Measurements from ENCODE around the gene SCT.

Gene SCT

GRCh38 chr11:615504-616319 is 11.3 kb downstream of the SCT start, which contains the start of gene IRF7:
Gene IRF7 (minus strand): TSS chr11:615950. CDS start chr11:615364, 586 bp downstream.
- Histone ChIP-seq H2BK120ac (ENCODE audit: low read depth, low read length) (no peak within 1 kb of the TSS), H2BK5ac (ENCODE audit: low read length) (no peak within 1 kb of the TSS), H3K18ac (ENCODE audit: low read length) (peak within 1 kb of the TSS; percentile 61), H2BK15ac (replicated peaks; ENCODE audit: low read depth) (no peak within 1 kb of the TSS), H2AK5ac (ENCODE audit: low read length) (no peak within 1 kb of the TSS), H3K79me2 (ENCODE audit: control insufficient read depth, insufficient read depth, low read length) (no peaks in the 10 kb centered on the region), H3K27ac (ENCODE audit: low read depth, low read length) (peak within 1 kb of the TSS; percentile 61), H3K27me3 (ENCODE audit: insufficient read depth, low read length, poor library complexity) (no peaks in the 10 kb centered on the region), H3K4ac (ENCODE audit: low read depth, low read length) (no peak within 1 kb of the TSS), H3K23ac (ENCODE audit: low read length) (peak within 1 kb of the TSS; percentile 45), H3K4me3 (ENCODE audit: low read length) (peak within 1 kb of the TSS; percentile 69), H3K4me1 (ENCODE audit: control insufficient read depth, low read depth, low read length) (no peaks in the 10 kb centered on the region), H3K4me2 (ENCODE audit: low read length) (peak within 1 kb of the TSS; percentile 80), H3K36me3 (ENCODE audit: control insufficient read depth, insufficient read depth, low read length) (peaks cover 1% of the 10 kb centered on the region), H3K79me1 (ENCODE audit: low read length) (peaks cover 2% of the 10 kb centered on the region), H3K9ac (ENCODE audit: low read length) (peak within 1 kb of the TSS; percentile 88), H4K8ac (ENCODE audit: low read depth, low read length) (no peak within 1 kb of the TSS), H3K56ac (ENCODE audit: low read length) (peak within 1 kb of the TSS; percentile 94), H4K5ac (ENCODE audit: low read length) (no peak within 1 kb of the TSS)
- no CpG with 5 or more reads among the region's 66 CpGs for WGBS (ENCODE audit: extremely low coverage, insufficient coverage, low lambda C conversion rate)
- DNase-seq: peak; percentile 92

- no peak overlapping the region for H2AK5ac ChIP-seq (ENCODE audit: low read length)
- no peak overlapping the region for H2BK5ac ChIP-seq (ENCODE audit: low read length)
- peak overlapping the region; percentile 2 for H3K27ac ChIP-seq (ENCODE audit: low read depth, low read length)
- peak overlapping the region; percentile 80 for H3K4me2 ChIP-seq (ENCODE audit: low read length)
- H3K56ac ChIP-seq (ENCODE audit: low read length): peak overlapping the region; percentile 94
- H3K18ac ChIP-seq (ENCODE audit: low read length): no peak overlapping the region
- no peak overlapping the region for H4K5ac ChIP-seq (ENCODE audit: low read length)
- no CpG with 5 or more reads among the region's 68 CpGs for WGBS (ENCODE audit: extremely low coverage, insufficient coverage, low lambda C conversion rate)
- no peak overlapping the region for H2BK120ac ChIP-seq (ENCODE audit: low read depth, low read length)
- H3K4ac ChIP-seq (ENCODE audit: low read depth, low read length): no peak overlapping the region
- peak overlapping the region; percentile 45 for H3K23ac ChIP-seq (ENCODE audit: low read length)
- peaks cover 2% of the 10 kb centered on the region for H3K79me1 ChIP-seq (ENCODE audit: low read length)
- H4K8ac ChIP-seq (ENCODE audit: low read depth, low read length): no peak overlapping the region
- H2BK15ac ChIP-seq (replicated peaks; ENCODE audit: low read depth): no peak overlapping the region
- peak overlapping the region; percentile 69 for H3K4me3 ChIP-seq (ENCODE audit: low read length)
- H3K36me3 ChIP-seq (ENCODE audit: control insufficient read depth, insufficient read depth, low read length): peaks cover 1% of the 10 kb centered on the region
- H3K27me3 ChIP-seq (ENCODE audit: insufficient read depth, low read length, poor library complexity): no peaks in the 10 kb centered on the region
- no peaks in the 10 kb centered on the region for H3K4me1 ChIP-seq (ENCODE audit: control insufficient read depth, low read depth, low read length)
- peak overlapping the region; percentile 88 for H3K9ac ChIP-seq (ENCODE audit: low read length)
- H3K79me2 ChIP-seq (ENCODE audit: control insufficient read depth, insufficient read depth, low read length): no peaks in the 10 kb centered on the region
- no peak for DNase-seq
These were observed 12.1 kb downstream of the SCT start for GRCh38 chr11:614623-615503.

- H3K9ac ChIP-seq (ENCODE audit: low read length): no peak overlapping the region
These were observed 12.9 kb downstream of the SCT start for GRCh38 chr11:614021-614622.

GRCh38 chr11:613369-613968 is 13.5 kb downstream of the SCT start:
- Histone ChIP-seq H3K79me2 (ENCODE audit: control insufficient read depth, insufficient read depth, low read length) (no peaks in the 10 kb centered on the region), H3K4me1 (ENCODE audit: control insufficient read depth, low read depth, low read length) (no peaks in the 10 kb centered on the region), H3K79me1 (ENCODE audit: low read length) (peaks cover 2% of the 10 kb centered on the region), H2AK5ac (ENCODE audit: low read length) (no peak overlapping the region), H3K9ac (ENCODE audit: low read length) (no peak overlapping the region), H3K4me2 (ENCODE audit: low read length) (no peak overlapping the region), H3K18ac (ENCODE audit: low read length) (no peak overlapping the region), H3K23ac (ENCODE audit: low read length) (no peak overlapping the region), H4K5ac (ENCODE audit: low read length) (no peak overlapping the region), H2BK5ac (ENCODE audit: low read length) (no peak overlapping the region), H3K56ac (ENCODE audit: low read length) (no peak overlapping the region), H2BK120ac (ENCODE audit: low read depth, low read length) (no peak overlapping the region), H3K4me3 (ENCODE audit: low read length) (no peak overlapping the region), H3K4ac (ENCODE audit: low read depth, low read length) (no peak overlapping the region), H3K27ac (ENCODE audit: low read depth, low read length) (no peak overlapping the region), H3K36me3 (ENCODE audit: control insufficient read depth, insufficient read depth, low read length) (peaks cover 3% of the 10 kb centered on the region), H4K8ac (ENCODE audit: low read depth, low read length) (no peak overlapping the region), H2BK15ac (replicated peaks; ENCODE audit: low read depth) (no peak overlapping the region), H3K27me3 (ENCODE audit: insufficient read depth, low read length, poor library complexity) (no peaks in the 10 kb centered on the region)
- DNase-seq: peak; percentile 85
- WGBS (ENCODE audit: extremely low coverage, insufficient coverage, low lambda C conversion rate): no CpG with 5 or more reads among the region's 36 CpGs

More at GRCh38 chr11:614021-614622, 12.9 kb downstream of the SCT start:
- Histone ChIP-seq H2BK5ac (ENCODE audit: low read length) (no peak overlapping the region), H3K56ac (ENCODE audit: low read length) (no peak overlapping the region), H2BK15ac (replicated peaks; ENCODE audit: low read depth) (no peak overlapping the region), H4K8ac (ENCODE audit: low read depth, low read length) (no peak overlapping the region), H3K23ac (ENCODE audit: low read length) (no peak overlapping the region), H3K4ac (ENCODE audit: low read depth, low read length) (no peak overlapping the region), H4K5ac (ENCODE audit: low read length) (no peak overlapping the region), H3K4me2 (ENCODE audit: low read length) (no peak overlapping the region), H3K79me2 (ENCODE audit: control insufficient read depth, insufficient read depth, low read length) (no peaks in the 10 kb centered on the region), H3K4me3 (ENCODE audit: low read length) (no peak overlapping the region), H3K27ac (ENCODE audit: low read depth, low read length) (no peak overlapping the region), H3K79me1 (ENCODE audit: low read length) (peaks cover 2% of the 10 kb centered on the region), H3K18ac (ENCODE audit: low read length) (no peak overlapping the region), H3K36me3 (ENCODE audit: control insufficient read depth, insufficient read depth, low read length) (peaks cover 3% of the 10 kb centered on the region), H3K4me1 (ENCODE audit: control insufficient read depth, low read depth, low read length) (no peaks in the 10 kb centered on the region), H2AK5ac (ENCODE audit: low read length) (no peak overlapping the region), H3K27me3 (ENCODE audit: insufficient read depth, low read length, poor library complexity) (no peaks in the 10 kb centered on the region), H2BK120ac (ENCODE audit: low read depth, low read length) (no peak overlapping the region)
- no peak for DNase-seq
- no CpG with 5 or more reads among the region's 14 CpGs for WGBS (ENCODE audit: extremely low coverage, insufficient coverage, low lambda C conversion rate)

DNA sequence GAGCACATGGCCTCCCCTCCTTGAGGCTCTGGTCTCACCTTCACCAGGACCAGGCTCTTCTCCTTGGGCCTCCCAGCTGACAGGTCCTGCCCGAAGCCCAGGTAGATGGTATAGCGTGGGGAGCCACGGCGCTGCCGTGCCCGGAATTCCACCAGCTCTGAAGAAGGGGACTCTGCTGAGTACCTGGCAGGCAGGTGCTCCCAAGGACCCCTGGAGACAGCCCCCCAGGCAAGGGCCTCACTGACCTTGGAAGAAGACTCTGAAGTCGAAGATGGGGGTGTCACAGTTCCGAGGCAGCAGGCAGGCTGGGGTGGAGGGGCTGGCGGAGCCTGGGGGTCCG is 14.1 kb downstream of the SCT start:
- Histone ChIP-seq H3K27ac (ENCODE audit: low read depth, low read length) (no peak overlapping the region), H3K23ac (ENCODE audit: low read length) (no peak overlapping the region), H3K4me1 (ENCODE audit: control insufficient read depth, low read depth, low read length) (no peaks in the 10 kb centered on the region), H3K18ac (ENCODE audit: low read length) (no peak overlapping the region), H2BK120ac (ENCODE audit: low read depth, low read length) (no peak overlapping the region), H3K36me3 (ENCODE audit: control insufficient read depth, insufficient read depth, low read length) (peaks cover 6% of the 10 kb centered on the region), H4K5ac (ENCODE audit: low read length) (no peak overlapping the region), H3K4ac (ENCODE audit: low read depth, low read length) (no peak overlapping the region), H3K4me2 (ENCODE audit: low read length) (no peak overlapping the region), H3K27me3 (ENCODE audit: insufficient read depth, low read length, poor library complexity) (no peaks in the 10 kb centered on the region), H3K79me2 (ENCODE audit: control insufficient read depth, insufficient read depth, low read length) (no peaks in the 10 kb centered on the region), H3K56ac (ENCODE audit: low read length) (no peak overlapping the region), H3K9ac (ENCODE audit: low read length) (no peak overlapping the region), H4K8ac (ENCODE audit: low read depth, low read length) (no peak overlapping the region), H2BK5ac (ENCODE audit: low read length) (no peak overlapping the region), H3K79me1 (ENCODE audit: low read length) (peaks cover 2% of the 10 kb centered on the region), H3K4me3 (ENCODE audit: low read length) (no peak overlapping the region), H2AK5ac (ENCODE audit: low read length) (no peak overlapping the region), H2BK15ac (replicated peaks; ENCODE audit: low read depth) (no peak overlapping the region)
- WGBS (ENCODE audit: extremely low coverage, insufficient coverage, low lambda C conversion rate): no CpG with 5 or more reads among the region's 10 CpGs
- DNase-seq: no peak
